NCI-H1092 treated with DMSO at 0.1 percent for 48 hours (cell line): ENCODE data around the gene MED15.

Source experiments
- DNase-seq: peaks from one replicate; lab custom pipeline; 2025; lab: John Stamatoyannopoulos, UW

MED15 gene

GRCh38 chr22:20552443-20553401 lies 45.3 kb downstream of the MED15 start:
- no peak for DNase-seq

- DNase-seq: no peak
These were observed 46.7 kb downstream of the MED15 start for GRCh38 chr22:20553947-20554741.

GRCh38 chr22:20554824-20555223 lies 47.4 kb downstream of the MED15 start:
- no peak for DNase-seq

- DNase-seq: no peak
These were observed 51.1 kb downstream of the MED15 start for GRCh38 chr22:20558534-20558933.

DNA sequence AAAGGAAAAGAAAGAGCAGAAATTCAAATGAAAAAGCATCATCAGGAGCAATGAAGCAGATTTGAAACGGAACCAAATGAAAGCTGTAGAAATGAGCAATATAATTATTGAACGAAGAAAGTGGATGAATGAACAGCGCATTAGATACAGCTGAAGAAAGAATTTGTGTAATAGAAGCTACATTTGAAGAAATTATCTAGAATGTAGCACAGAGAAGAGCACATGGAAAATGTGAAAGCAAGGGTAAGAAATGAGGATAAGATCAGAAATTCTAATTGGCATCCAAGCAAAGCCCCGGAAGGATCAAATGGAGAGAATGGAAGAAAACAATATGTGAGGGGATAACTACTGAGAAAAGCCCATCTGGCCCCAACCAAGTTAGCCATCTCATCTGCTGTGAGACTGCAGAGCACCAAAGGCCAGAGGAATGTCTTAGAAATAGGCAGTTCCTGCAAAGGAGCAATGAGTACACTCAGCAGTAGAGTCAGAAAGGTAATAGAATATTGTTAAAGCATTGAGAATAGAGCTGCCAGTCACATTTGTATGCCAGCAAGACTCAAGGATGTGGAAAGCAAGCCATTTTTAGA lies 51.9 kb downstream of the MED15 start:
- no peak for DNase-seq

DNA sequence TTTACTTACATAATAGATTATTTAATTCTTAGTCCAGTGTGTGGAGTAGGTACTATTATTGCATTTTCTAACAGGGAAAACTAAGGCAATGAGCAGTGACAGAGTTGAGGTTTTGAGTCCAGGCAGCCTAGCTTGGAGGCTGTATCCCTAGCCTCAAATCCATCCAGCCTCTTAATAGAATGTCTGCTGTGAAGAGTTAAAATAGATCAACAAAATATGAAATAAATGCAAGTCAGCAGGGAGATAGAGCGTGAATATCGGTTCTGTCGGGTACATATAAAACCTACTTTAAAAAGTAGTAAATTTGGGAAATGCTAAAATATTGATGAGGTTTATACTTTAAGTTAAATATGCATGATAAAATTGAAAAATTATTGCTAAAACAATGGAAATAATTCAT lies 53.3 kb downstream of the MED15 start:
- no peak for DNase-seq

GRCh38 chr22:20561882-20562281 lies 54.5 kb downstream of the MED15 start:
- DNase-seq: no peak

GRCh38 chr22:20562607-20563465 lies 55.4 kb downstream of the MED15 start:
- DNase-seq: no peak

- DNase-seq: no peak
These were observed 56.1 kb downstream of the MED15 start for GRCh38 chr22:20563466-20563906.

DNA sequence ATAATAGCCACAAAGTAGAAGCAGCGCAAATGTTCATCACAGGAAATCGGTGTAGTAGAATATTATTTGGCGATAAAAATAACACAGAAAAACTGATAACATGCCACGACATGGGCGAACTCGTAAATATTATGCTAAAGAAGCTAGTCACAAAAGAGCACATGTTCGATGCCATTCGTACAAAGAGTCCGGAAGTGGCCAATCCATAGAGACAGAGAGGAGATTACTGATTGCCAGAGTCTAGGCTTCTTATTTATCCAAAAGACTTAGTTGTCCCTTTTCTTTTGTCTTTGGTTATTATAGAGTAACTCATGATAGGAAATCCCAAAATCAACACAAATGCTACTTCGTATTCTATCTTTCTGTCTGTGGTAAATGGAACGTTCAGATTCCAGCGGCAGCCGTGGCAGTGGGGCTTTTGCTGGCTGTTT lies 56.5 kb downstream of the MED15 start:
- no peak for DNase-seq

GRCh38 chr22:20565079-20565734 lies 57.8 kb downstream of the MED15 start:
- DNase-seq: no peak

DNA sequence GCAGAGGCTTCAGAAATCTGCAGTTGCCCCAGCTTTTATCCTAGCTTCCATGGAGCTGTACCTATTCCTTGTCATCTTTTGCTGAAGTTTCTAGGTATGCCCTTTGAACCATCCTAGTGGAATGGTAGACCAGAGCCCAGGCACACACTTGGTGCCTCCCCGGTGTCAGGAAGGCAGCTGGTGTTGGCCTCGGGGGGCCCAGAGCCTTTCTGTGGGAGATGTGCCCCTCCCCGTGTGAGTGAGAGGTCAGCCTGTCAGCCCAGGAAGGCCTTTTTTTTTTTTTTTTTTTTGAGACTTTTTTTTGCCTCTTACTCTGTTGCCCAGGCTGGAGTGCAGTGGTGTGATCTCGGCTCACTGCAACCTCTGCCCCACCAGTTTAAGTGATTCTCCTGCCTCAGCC lies 58.4 kb downstream of the MED15 start:
- DNase-seq: no peak

DNA sequence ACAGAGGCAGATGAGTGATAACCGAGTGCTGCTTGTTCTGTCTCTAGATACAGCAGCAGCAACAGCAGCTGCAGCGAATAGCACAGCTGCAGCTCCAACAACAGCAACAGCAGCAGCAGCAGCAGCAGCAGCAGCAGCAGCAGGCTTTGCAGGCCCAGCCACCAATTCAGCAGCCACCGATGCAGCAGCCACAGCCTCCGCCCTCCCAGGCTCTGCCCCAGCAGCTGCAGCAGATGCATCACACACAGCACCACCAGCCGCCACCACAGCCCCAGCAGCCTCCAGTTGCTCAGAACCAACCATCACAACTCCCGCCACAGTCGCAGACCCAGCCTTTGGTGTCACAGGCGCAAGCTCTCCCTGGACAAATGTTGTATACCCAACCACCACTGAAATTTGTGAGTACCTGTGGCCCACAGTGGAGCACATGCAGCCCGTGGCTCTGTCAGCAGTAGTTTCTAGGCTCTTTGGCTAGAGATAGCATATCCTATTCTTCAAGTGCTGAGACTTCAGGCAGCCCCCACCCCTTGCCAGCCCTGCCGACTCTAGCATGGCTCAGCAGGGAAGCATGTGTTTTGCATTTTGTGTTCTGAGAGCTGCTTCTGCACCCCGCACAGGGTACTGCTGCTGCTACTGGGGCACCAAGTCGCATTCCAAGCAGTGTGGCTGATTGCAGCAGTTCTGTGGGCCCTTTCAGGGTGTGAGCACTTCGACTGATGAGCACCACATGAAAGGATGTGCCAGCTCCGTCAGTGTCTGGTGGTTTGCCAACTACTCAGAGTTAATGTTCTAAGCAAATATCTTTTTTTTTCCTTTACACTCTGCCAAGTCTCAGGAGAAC lies 59.2 kb downstream of the MED15 start:
- no peak for DNase-seq

GRCh38 chr22:20567371-20567847 lies 60.0 kb downstream of the MED15 start:
- DNase-seq: no peak

DNA sequence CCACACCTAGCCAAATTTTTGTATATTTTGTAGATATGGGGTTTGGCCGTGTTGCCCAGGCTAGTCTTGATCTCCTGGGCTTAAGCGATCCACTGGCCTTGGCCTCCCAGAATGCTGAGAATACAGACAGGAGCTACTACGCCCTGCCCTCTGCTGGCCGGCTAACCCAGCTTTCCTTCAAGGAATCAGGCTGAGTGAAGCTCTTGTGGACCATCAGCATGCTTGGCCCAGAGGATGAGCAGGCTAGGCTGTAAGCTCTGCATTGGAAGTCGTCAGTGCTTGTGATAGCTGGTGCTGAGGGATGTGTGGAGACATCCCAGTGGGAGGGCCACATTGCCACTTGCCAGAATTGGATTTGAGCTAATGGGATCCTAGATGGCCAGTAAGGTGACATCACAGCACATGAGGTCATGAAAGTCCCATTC lies 60.6 kb downstream of the MED15 start:
- no peak for DNase-seq

- DNase-seq: no peak
These were observed 61.2 kb downstream of the MED15 start for GRCh38 chr22:20568502-20569058.

DNA sequence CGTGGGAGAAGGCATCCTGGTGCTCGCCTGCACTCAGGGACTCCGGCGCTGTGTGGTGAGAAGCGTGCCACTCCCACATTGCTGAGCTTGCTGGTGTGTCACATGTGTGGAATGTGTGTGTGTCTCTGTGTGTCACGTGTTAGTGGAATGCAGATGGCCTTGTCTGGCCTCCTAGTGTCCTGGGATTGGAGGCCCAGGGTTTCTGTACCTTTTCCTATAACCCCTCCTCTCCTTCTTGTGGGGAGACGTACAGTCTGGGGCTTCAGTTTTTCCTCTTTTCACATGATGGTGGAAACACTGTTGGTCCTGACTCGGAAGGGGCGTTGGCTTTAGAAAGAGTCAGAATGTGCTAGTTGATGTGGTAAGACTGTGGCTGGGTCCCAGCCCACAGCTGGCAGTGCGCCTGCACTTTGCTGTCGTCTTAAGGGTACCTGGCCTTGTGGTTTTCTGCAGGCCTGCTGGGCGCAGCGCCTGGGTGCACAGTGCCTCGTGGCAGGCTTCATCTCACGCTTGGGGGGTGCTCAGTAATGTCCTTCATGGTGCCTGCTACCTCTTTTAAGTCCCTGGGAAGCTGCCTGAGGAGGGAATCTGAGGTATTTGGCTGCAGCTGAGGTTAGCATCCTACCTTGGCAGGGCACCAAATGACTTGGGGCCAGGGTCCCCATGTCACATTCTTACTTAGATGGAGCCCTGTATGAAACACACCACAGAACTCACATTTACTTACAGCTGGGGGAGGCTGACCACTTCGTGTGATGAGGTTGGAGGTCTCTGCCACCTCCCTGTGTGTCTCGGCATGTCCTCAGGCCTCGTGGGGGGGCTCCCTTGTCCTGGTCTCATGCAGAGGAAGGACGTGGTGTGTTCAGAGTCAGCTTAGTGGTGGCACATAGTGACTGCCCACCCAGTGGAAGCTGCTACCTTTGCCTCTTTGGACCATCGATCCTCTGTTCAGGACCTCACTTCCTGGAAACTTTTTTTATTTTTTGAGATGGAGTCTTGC lies 61.9 kb downstream of the MED15 start:
- DNase-seq: no peak

DNA sequence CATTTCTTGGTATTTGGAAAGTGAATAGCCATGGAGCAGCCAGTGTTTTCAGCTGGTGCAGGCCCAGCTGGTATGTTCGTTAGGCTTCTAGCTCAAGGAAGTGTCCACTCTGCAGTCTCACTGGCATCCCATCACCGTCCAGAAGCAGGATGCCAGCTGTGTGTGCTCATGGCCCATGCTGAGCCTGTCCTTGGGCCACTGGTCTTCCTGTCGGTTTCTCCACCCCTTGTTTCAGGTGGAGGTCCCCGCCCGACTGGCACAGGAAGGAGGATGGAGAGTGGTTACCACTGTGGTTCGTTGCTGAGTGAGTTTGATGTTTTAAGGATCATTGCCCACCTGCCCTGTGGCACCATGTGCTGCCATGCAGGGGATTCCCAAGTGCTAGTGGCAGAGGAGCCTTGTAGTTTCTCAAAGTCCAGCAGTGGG lies 63.7 kb downstream of the MED15 start:
- no peak for DNase-seq
